Keratinocyte (primary cell): ENCODE measurements around the gene KIF18B. TPM values are rescaled to one million over a fixed set of nuclear protein-coding genes. Genes with fewer than 3 reads are reported as not detected.

Experiments
- DNase-seq: peaks from one replicate; pipeline ENCODE4 v3.0.0-alpha.2; 2011; ENCODE audit warnings: low read depth, missing footprints, low spot score
- FAIRE-seq: peaks from 2 replicates; lab custom pipeline; 2011; peaks lifted over from hg19 to GRCh38; lab: Jason Lieb, UNC
- H2AFZ ChIP-seq: 2 replicates; pipeline ENCODE4 v1.6.0; 2012; ENCODE audit warnings: low read length, control low read depth, inconsistent platforms; ENCODE audit not compliant: control insufficient read depth
- H3K27ac ChIP-seq: 2 replicates; pipeline ENCODE4 v1.5.1; 2011; ENCODE audit warnings: low read length; ENCODE audit not compliant: control insufficient read depth, insufficient read depth
- H3K27me3 ChIP-seq: 3 replicates; pipeline ENCODE4 v1.6.0; 2011; ENCODE audit warnings: low read length; ENCODE audit not compliant: control insufficient read depth, insufficient read depth; ENCODE audit errors: extremely low read depth
- H3K36me3 ChIP-seq, 2 experiments: 2 replicates in 1 of 2; 3 replicates in 1 of 2; pipeline ENCODE4 v1.5.1; 2011; ENCODE audit warnings: low read length in 2 of 2, mild to moderate bottlenecking in 1 of 2; ENCODE audit not compliant: control insufficient read depth in 2 of 2, insufficient read depth in 2 of 2; ENCODE audit errors: extremely low read depth in 1 of 2
- H3K4me1 ChIP-seq: 3 replicates; pipeline ENCODE4 v1.5.1; 2011; ENCODE audit warnings: low read length; ENCODE audit not compliant: control insufficient read depth, insufficient read depth; ENCODE audit errors: extremely low read depth
- H3K4me2 ChIP-seq: 3 replicates; pipeline ENCODE4 v1.6.0; 2011; ENCODE audit warnings: low read depth, low read length; ENCODE audit not compliant: control insufficient read depth, insufficient read depth; ENCODE audit errors: extremely low read depth
- H3K4me3 ChIP-seq, 3 experiments: fragments of 200-600 bp in 1 of 3; sonication (generic) in 1 of 3; 2 replicates in 2 of 3; 3 replicates in 1 of 3; pipeline ENCODE4 v1.5.1; 2011 to 2016; ENCODE audit warnings: low read length in 3 of 3, mild to moderate bottlenecking in 3 of 3, control low read depth in 2 of 3, inconsistent platforms in 1 of 3, low read depth in 1 of 3, mixed read lengths in 1 of 3, mixed run types in 1 of 3, moderate library complexity in 1 of 3; ENCODE audit not compliant: control insufficient read depth in 2 of 3, insufficient read depth in 2 of 3; ENCODE audit errors: extremely low read depth in 1 of 3
- H3K79me2 ChIP-seq: 2 replicates; pipeline ENCODE4 v1.6.0; 2012; ENCODE audit warnings: low read length; ENCODE audit not compliant: control insufficient read depth, insufficient read depth
- H3K9ac ChIP-seq: 3 replicates; pipeline ENCODE4 v1.6.0; 2011; ENCODE audit warnings: low read length; ENCODE audit not compliant: control insufficient read depth, insufficient read depth; ENCODE audit errors: extremely low read depth
- H3K9me1 ChIP-seq: 3 replicates; pipeline ENCODE4 v1.6.0; 2011; ENCODE audit warnings: low read length; ENCODE audit not compliant: control insufficient read depth, insufficient read depth; ENCODE audit errors: extremely low read depth
- H3K9me3 ChIP-seq: 2 replicates; pipeline ENCODE4 v1.5.1; 2012; ENCODE audit warnings: low read depth, low read length; ENCODE audit not compliant: control insufficient read depth
- H4K20me1 ChIP-seq: 3 replicates; pipeline ENCODE4 v1.6.0; 2011; ENCODE audit warnings: low read length; ENCODE audit not compliant: control insufficient read depth, insufficient read depth; ENCODE audit errors: extremely low read depth
- EZH2 ChIP-seq: IDR thresholded peaks from one replicate; pipeline ENCODE4 v1.6.1; 2012; ENCODE audit warnings: inconsistent platforms, mild to moderate bottlenecking, low read length, moderate library complexity
- dilution Hi-C: fragments of 300-500 bp; cut with MboI; formaldehyde crosslinking; loops from one replicate; pipeline ENCODE4 v1.7.0; 2020; ENCODE audit warnings: low sequenced_read_pairs; ENCODE audit not compliant: extremely low pct_ligation_motif_present
- polyA plus RNA-seq, 5 experiments: library from polyadenylated mRNA; depleted of rRNA in 3 of 5; stranded (reverse) in 3 of 5; stranded (forward) in 1 of 5; unstranded in 1 of 5; fragments of >200 nt; gene quantifications; 1 replicate in 1 of 5; 2 replicates in 3 of 5; 3 replicates in 1 of 5; pipeline versions ENCODE4 v1.2.1 to v1.2.3, GENCODE V29; 2011 to 2012; ENCODE audit warnings: missing spikeins in 2 of 5, low read depth in 1 of 5, low replicate concordance in 1 of 5
- TF ChIP-seq, protein P1 (sequence below), 3 experiments: IDR thresholded peaks in 1 of 3; conservative IDR thresholded peaks in 1 of 3; optimal IDR thresholded peaks in 1 of 3; 2 replicates in 2 of 3; 3 replicates in 1 of 3; pipeline versions ENCODE3 to v1.5.1; 2011; ENCODE audit warnings: low read length in 3 of 3, mild to moderate bottlenecking in 3 of 3, moderate library complexity in 2 of 3, control low read depth in 1 of 3, inconsistent platforms in 1 of 3; ENCODE audit not compliant: insufficient read depth in 2 of 3; ENCODE audit errors: extremely low read depth in 1 of 3

KIF18B gene
- polyA plus RNA-seq, 1 donor (not counting 4 experiments of a cell fraction or from before 2014, with no cell fraction given), result 5.1 TPM

DNA sequence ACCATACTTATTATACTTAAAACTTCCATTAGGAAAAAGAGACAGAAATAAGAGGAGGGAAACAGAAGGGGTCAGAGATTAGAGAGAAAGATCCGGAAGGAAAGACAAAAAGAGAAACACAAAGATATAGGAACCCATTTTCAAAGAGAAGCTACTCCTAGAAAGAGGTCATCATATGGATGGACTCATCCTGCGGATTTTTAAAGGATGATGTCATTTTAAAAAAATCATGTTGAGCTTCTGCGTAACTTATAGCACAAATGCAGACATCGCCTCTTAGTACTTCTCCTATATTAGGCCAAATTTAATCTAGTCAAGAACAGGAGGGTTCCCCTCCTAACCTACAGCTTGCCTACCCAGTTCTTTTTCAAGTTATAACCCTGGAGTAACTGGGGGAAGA, 66.4 kb downstream of the KIF18B start:
- Histone ChIP-seq H2AFZ (no peak overlapping the region), H3K36me3 (peaks cover 33 to 35% of the 10 kb centered on the region in 2 experiments), H4K20me1 (no peaks in the 10 kb centered on the region), H3K9me3 (no peaks in the 10 kb centered on the region), H3K27ac (no peak overlapping the region), H3K9ac (no peak overlapping the region), H3K4me2 (no peak overlapping the region), H3K9me1 (no peaks in the 10 kb centered on the region), H3K27me3 (no peaks in the 10 kb centered on the region), H3K4me3 (no peak overlapping the region), H3K4me1 (no peaks in the 10 kb centered on the region), H3K79me2 (no peaks in the 10 kb centered on the region)
- no peak for DNase-seq
- no peak for FAIRE-seq
- TF ChIP-seq EZH2, result no peak
- TF ChIP-seq, protein P1, sequence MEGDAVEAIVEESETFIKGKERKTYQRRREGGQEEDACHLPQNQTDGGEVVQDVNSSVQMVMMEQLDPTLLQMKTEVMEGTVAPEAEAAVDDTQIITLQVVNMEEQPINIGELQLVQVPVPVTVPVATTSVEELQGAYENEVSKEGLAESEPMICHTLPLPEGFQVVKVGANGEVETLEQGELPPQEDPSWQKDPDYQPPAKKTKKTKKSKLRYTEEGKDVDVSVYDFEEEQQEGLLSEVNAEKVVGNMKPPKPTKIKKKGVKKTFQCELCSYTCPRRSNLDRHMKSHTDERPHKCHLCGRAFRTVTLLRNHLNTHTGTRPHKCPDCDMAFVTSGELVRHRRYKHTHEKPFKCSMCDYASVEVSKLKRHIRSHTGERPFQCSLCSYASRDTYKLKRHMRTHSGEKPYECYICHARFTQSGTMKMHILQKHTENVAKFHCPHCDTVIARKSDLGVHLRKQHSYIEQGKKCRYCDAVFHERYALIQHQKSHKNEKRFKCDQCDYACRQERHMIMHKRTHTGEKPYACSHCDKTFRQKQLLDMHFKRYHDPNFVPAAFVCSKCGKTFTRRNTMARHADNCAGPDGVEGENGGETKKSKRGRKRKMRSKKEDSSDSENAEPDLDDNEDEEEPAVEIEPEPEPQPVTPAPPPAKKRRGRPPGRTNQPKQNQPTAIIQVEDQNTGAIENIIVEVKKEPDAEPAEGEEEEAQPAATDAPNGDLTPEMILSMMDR (optimal IDR thresholded peaks at IDR 0.05 in 1 of 3, IDR thresholded peaks at IDR 0.05 in 1 of 3, conservative IDR thresholded peaks at IDR 0.05 in 1 of 3; ENCODE audit: extremely low read depth in 1 of 3, insufficient read depth in 2 of 3, low read length in 3 of 3), result no peak
- dilution Hi-C loops, result no loop called here

DNA sequence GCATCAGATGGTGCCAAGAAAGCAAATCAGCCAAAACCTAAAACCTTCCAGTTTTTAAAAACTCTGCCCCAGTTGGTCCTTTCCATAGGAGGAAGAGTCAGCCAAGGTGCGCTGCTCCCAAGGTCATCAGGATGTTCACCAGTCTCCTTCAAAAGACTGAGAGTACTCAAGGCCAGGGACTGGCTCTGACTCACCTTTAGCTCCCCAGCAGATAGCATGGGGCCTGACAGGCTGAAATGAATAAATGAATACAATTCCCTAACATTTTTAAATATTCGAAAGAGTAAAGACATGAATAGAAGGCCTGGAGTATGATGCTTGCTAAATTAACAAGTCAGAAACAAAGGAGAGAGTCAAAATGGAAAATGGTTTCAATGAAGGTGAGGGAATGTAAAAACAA, 67.5 kb downstream of the KIF18B start:
- no peaks in the 10 kb centered on the region for H3K9me3 ChIP-seq
- no peaks in the 10 kb centered on the region for H3K79me2 ChIP-seq
- no peaks in the 10 kb centered on the region for H4K20me1 ChIP-seq
- no peaks in the 10 kb centered on the region for H3K9me1 ChIP-seq
- no peaks in the 10 kb centered on the region for H3K27me3 ChIP-seq
- H3K36me3 ChIP-seq, result peaks cover 36 to 39% of the 10 kb centered on the region in 2 experiments
- FAIRE-seq, result no peak
- no peaks in the 10 kb centered on the region for H3K4me1 ChIP-seq
- no peak for DNase-seq
- no peak overlapping the region for H3K9ac ChIP-seq
- dilution Hi-C loops, result no loop called here
- no peak overlapping the region for H3K27ac ChIP-seq
- H3K4me2 ChIP-seq, result no peak overlapping the region
- no peak overlapping the region for H2AFZ ChIP-seq
- no peak overlapping the region for H3K4me3 ChIP-seq
- TF ChIP-seq, protein P1 (optimal IDR thresholded peaks at IDR 0.05 in 1 of 3, IDR thresholded peaks at IDR 0.05 in 1 of 3, conservative IDR thresholded peaks at IDR 0.05 in 1 of 3; ENCODE audit: extremely low read depth in 1 of 3, insufficient read depth in 2 of 3, low read length in 3 of 3), result no peak
- no peak for TF ChIP-seq EZH2
